ENCODE data around the gene EGFL7.

EGFL7 gene

GRCh38 chr9:136712690-136713544 is 50.2 kb downstream of the EGFL7 start:
- in situ Hi-C loops (cut with HindIII; ENCODE audit: low sequenced_read_pairs) = loop anchor here (5.0 kb wide), 3 partner anchors 54 to 226 kb away; no protein-coding TSS in a partner anchor

- in situ Hi-C loops (cut with HindIII; ENCODE audit: low sequenced_read_pairs) = loop anchor here (5.0 kb wide), 3 partner anchors 54 to 226 kb away; no protein-coding TSS in a partner anchor
Measured at GRCh38 chr9:136713550-136713949, 50.8 kb downstream of the EGFL7 start.

- in situ Hi-C loops (cut with HindIII; ENCODE audit: low sequenced_read_pairs) = loop anchor here (5.0 kb wide), 3 partner anchors 53 to 227 kb away; no protein-coding TSS in a partner anchor
Measured at GRCh38 chr9:136714096-136714892, 51.6 kb downstream of the EGFL7 start.

- in situ Hi-C loops (cut with HindIII; ENCODE audit: low sequenced_read_pairs) = loop anchor here (5.0 kb wide), 3 partner anchors 52 to 228 kb away; no protein-coding TSS in a partner anchor
Measured at GRCh38 chr9:136714893-136715274, 52.2 kb downstream of the EGFL7 start.

GRCh38 chr9:136717399-136717798 is 54.7 kb downstream of the EGFL7 start:
- in situ Hi-C loops (cut with HindIII; ENCODE audit: low sequenced_read_pairs) = no loop called here

- in situ Hi-C loops (cut with HindIII; ENCODE audit: low sequenced_read_pairs) = no loop called here
Measured at GRCh38 chr9:136718345-136719194, 55.9 kb downstream of the EGFL7 start.

GRCh38 chr9:136719195-136719880 is 56.6 kb downstream of the EGFL7 start:
- in situ Hi-C loops (cut with HindIII; ENCODE audit: low sequenced_read_pairs) = no loop called here

- in situ Hi-C loops (cut with HindIII; ENCODE audit: low sequenced_read_pairs) = no loop called here
Measured at GRCh38 chr9:136720251-136720897, 57.7 kb downstream of the EGFL7 start.

- in situ Hi-C loops (cut with HindIII; ENCODE audit: low sequenced_read_pairs) = no loop called here
Measured at GRCh38 chr9:136720898-136721338, 58.2 kb downstream of the EGFL7 start.

- in situ Hi-C loops (cut with HindIII; ENCODE audit: low sequenced_read_pairs) = no loop called here
Measured at GRCh38 chr9:136721339-136722092, 58.8 kb downstream of the EGFL7 start.

Data from endothelial cell of hepatic sinusoid (primary cell).